GM18909 (cell line): ENCODE results near the gene AP5B1.

Experiments
- ATAC-seq: cut with Tn5 transposase; IDR thresholded peaks from one replicate; pipeline ENCODE4 v1.9.1; 2021; ENCODE audit warnings: mild to moderate bottlenecking; ENCODE audit not compliant: unreplicated experiment, poor library complexity

Gene AP5B1

DNA sequence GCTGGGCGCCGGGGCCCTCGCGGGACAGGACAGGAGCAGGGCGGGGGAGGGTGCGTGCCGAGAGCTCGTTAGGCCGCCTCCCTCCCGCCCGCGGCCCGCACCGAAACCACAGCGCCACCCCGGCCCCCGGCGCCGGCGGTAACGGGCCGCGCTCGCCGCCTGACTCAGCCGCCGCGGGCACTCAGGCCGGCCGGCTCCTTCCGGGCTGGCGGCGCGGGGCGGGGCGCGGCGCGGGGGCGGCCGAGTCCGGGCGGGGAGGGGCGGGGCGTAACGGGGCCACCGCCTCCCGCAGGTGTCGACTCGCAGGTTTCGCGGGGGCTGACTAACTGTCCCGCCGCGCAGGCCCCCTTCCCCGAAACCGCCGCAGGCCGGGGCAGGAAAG, at the start of gene AP5B1:
Gene AP5B1 (minus strand): TSS at position 207 of the 382 bp plus-strand sequence. CDS start 385 bp downstream, outside the sequence.
- peak; percentile 57 for ATAC-seq

DNA sequence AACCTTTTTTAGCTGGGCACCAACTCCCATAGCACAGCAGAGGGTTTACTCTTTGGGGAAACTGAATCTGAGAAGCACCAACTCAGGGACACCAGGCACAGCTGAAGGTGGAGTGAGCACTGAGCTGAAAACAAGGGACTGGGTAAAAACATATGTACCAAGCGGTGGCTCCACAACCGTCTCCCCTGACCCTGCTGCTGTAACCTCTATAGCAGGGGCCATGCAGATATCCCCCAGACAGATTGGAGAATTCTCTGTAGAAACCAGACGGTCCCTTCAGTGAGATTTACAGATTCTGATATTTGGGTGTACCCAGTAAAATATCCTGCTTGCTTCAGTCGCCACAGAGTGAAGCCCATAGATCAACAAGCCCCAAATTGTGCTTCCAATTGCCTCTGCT, 48.7 kb upstream of the AP5B1 start:
- no peak for ATAC-seq

DNA sequence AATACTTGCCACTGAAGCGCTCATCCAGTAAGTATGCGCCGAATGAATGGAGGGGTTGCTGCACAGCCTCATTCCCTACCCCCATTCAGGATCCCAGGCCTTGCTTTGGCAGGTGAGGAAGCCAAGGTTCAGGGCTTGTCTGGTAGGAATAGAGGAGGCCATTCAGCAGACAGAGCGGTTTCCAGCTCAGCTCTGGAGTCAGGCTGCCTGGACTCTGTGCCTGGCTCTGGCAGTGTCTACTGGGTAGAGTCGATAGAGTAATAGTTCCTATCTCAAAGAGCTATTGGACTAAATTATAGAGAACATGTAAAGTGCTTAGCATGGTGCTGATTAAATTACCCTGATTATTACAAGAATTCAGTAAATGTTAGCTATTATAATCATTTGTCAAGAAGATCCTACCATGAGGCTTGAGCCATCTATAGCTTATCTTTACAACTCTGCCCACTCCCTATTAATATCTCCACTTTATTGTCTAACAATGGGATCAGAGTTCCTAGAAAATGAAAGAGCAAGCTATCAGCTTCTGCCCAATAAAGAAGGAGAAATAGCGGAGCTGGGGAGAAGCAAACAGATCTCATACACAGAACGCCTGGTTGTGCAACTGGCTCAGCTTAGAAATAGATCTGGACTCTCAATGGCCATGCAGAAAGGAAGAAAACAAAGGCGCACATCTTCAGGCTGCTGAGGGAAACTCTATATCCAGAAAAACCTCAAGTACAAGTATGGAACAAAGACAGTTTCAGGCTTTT, 46.4 kb upstream of the AP5B1 start:
- ATAC-seq, result no peak

- ATAC-seq, result no peak
Measured at GRCh38 chr11:65822776-65823528, 42.2 kb upstream of the AP5B1 start.

DNA sequence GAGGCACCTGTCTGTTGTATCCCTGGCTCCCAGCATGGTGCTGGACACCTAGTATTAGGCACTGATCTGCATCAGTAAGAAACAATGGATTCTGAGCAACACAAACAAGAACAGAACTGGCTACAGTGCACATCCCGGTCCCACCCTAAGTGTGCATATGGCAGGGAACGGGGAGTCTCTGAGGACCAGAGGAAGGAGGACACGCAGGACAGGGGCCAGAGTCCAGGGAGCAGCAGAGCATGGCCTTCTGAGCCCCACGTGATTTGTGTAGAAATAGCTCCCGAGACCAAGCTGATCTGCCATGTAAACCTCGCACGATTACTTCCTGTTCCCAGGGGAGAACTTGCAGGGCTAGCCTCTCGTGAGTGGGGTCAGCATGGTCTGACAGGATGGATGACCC, 40.3 kb upstream of the AP5B1 start:
- no peak for ATAC-seq

- ATAC-seq, result peak; percentile 77
Measured at GRCh38 chr11:65817835-65818680, 37.3 kb upstream of the AP5B1 start.

GRCh38 chr11:65817312-65817834, 36.6 kb upstream of the AP5B1 start:
- ATAC-seq, result no peak

DNA sequence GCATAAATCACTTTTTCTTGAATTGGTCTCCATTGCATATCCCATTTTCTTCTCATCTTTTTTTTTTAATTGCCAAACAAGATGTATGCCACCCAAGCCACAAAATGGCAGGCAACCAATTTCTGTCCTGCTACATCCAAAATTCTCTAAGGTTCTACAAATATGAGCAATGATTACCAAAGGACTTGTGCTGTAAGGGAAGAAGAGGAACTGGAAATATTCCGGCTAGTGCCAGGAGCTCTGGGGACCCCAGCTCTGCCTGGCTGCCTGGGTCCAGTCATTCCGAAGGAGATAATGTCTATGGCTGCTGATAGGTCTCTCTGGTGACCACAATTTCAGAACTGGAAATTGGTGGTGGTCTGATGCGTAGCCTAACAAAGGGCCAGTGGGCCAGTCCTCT, 35.9 kb upstream of the AP5B1 start:
- no peak for ATAC-seq

- ATAC-seq, result no peak
Measured at GRCh38 chr11:65814986-65815565, 34.3 kb upstream of the AP5B1 start.

DNA sequence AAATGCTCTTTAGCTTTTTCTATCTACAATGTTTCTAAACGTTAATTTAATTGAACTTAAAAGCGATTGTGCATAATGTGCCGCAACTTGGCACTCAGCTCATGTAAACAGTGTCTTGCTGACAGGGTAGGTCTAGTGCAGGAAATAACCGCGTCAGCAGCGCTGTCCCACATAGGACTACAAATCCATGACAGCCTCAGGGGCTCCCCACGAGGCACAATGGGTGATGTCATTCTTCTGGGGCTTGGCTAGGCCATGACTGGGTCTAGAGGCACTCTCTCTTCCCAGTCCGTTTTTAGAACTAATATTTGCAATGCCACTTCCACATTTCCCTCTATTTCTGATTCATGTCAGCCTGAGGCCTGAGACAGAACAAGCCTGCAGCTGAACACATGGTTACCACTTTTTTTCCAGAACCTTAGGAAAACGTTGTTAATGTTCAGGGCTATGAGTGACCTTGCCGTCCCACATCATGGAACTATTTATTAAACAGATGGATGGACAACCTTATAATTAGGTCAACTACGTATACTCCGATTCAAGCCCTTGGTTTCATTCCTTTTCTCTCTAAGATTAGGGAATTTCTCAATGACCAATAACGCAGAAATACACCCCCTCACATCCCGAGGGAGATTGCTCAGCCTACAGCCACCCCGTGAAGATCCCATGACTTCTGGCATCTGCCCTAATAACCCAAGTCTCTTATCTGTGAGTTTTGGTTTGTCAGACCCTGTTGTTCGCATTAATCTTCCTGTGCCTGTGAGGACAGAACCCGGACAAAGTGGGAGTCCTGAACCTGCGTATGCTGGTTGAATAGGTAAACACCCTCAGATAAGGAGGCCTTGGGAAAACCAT, 33.6 kb upstream of the AP5B1 start:
- no peak for ATAC-seq

DNA sequence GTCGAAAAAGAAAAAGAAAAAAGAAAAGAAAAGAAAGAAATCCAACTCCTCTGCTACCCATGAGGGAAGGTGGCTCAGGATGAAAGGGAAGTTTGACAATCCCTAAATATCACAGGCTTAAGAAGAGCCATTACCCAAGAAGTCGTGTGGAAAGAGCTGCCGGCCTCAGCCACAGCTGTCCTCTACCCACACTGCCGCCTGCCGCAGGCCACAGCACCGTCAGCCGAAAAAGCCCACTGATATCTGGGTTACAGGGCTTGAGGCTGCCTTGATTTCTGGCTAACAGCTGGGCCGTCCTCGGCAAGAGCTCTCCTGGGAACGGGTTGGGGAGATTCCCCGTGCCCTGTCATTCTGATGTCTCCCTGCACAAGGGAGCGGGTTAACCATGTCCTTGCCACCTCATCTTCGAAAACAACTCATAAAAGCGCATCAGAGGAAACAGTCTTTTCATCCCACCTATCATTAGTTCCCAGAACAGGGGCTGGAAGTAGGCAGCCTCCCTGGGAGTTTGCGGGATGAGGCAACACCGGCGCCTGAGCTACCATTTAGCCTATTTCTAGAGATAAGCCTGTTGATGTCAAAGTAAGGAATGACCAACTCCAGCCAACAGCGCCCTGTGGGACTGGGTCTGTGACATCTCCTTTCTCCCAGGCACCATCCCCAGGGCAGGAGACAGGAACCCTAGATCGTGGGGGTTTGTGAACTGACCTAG, 31.1 kb upstream of the AP5B1 start:
- no peak for ATAC-seq

DNA sequence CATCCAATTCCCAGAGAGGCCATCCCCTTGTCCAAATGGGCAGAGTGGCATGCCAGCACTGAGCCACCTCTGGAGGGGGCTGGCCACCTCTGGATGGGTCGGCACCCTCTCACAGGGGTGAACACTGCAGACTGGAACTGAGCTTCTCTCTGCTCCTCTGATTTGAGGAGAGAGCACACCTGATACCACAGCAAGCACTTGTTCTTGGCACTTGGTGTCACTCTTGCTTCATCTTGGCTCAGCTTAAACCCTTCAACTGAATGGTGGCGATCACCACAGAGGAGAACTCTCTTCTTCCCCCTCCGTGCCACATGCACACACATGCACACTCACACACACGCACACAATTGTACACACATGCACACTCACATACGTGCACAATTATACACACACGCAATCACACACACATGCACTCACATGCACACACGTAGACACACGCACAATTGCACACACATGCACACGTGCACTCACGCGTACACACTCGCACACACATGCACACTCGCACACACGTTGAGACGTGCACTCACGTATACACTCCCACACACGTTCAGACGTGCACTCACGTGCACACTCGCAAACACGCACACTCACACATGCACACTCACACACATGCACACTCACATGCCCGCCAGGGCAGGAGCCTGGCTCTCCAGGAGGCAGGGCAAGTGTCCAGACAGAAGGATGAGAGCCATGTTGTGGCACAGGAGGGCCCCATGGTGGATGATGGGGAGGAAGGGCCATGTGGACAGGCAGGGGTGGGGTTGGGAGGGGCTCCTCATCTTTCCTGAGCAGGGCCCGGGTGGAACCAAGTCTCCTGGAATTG, 29.5 kb upstream of the AP5B1 start:
- ATAC-seq, result no peak

GRCh38 chr11:65809496-65809895, 28.7 kb upstream of the AP5B1 start:
- ATAC-seq, result no peak

DNA sequence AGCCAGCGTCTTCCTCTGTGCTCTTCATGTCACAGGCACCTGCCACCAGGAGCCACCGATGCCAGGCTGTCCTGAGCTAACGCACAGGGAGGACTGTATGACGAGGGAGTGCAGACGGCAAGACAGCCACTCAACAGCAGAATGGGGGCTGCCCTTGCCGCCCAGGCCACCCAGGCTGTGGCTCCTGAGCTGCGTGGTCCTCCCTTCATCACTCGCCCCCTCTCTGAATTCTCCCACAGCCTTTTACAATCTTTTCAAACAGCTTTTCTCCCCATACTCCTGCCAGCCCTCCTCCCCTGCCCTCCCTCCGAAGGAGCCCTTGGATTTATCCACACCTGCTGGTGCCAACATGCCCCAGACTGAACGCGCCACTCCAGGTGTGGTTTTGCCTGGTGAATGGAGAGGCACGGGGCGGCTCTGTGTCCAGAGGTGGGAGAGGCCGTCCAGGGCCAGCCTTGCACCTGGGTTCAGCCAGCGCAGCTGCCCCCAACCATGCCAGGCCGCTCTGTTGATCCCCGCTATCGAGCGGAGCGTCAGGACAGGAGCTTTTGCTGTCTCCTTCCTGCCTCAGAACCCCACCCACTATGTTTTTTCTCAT, 28.1 kb upstream of the AP5B1 start:
- ATAC-seq, result no peak

DNA sequence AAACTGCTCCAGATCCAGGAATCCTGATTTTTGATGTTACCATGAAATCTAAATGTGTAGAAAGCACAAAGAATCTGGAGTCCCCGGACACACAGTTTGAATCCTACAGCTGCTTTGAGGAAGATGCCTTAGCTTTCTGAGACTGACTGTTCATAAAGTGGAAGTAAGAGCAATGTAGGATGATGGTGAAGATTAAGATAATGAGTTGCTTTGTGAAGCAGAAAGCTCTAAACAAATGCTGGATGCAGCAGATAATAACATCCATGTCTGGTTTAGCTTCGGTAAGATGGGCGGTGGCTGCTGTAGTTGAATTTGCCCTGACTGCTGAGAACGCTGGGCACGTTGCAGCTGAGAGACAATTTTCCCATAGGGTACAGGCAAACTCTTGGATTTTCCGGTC, 26.2 kb upstream of the AP5B1 start:
- no peak for ATAC-seq

- no peak for ATAC-seq
Measured at GRCh38 chr11:65803797-65804492, 23.2 kb upstream of the AP5B1 start.

GRCh38 chr11:65802841-65803240, 22.1 kb upstream of the AP5B1 start:
- ATAC-seq, result peak; percentile 72
